GM04504 (cell line): ENCODE data around the gene MPC2.
A peak's percentile ranks its signal among the peaks of the same experiment; 100 is the strongest.

ENCODE experiments used
- DNase-seq: peaks from one replicate; pipeline ENCODE4 v3.0.0-alpha.2; 2012; ENCODE audit warnings: low read depth

Gene MPC2

GRCh38 chr1:167936930-167937708, at the start of gene MPC2:
Gene MPC2 (minus strand): TSS chr1:167937072. CDS start chr1:167935841, 1,231 bp downstream.
- peak; percentile 36 for DNase-seq

GRCh38 chr1:167984886-167985489, 48.1 kb upstream of the MPC2 start:
- no peak for DNase-seq

- DNase-seq: no peak
Measured at GRCh38 chr1:167983797-167984420, 47.0 kb upstream of the MPC2 start.

GRCh38 chr1:167981933-167982332, 45.1 kb upstream of the MPC2 start:
- DNase-seq: no peak

- no peak for DNase-seq
Measured at GRCh38 chr1:167977245-167977644, 40.4 kb upstream of the MPC2 start.

GRCh38 chr1:167974698-167975097, 37.8 kb upstream of the MPC2 start:
- no peak for DNase-seq

GRCh38 chr1:167973832-167974231, 37.0 kb upstream of the MPC2 start:
- no peak for DNase-seq

- no peak for DNase-seq
Measured at GRCh38 chr1:167968569-167968968, 31.7 kb upstream of the MPC2 start.

- no peak for DNase-seq
Measured at GRCh38 chr1:167966050-167966449, 29.2 kb upstream of the MPC2 start.

- DNase-seq: no peak
Measured at GRCh38 chr1:167964646-167965045, 27.8 kb upstream of the MPC2 start.

GRCh38 chr1:167957710-167958109, 20.8 kb upstream of the MPC2 start:
- DNase-seq: no peak

GRCh38 chr1:167955915-167956314, 19.0 kb upstream of the MPC2 start:
- no peak for DNase-seq

GRCh38 chr1:167950569-167950968, 13.7 kb upstream of the MPC2 start:
- no peak for DNase-seq

GRCh38 chr1:167949785-167950184, 12.9 kb upstream of the MPC2 start:
- no peak for DNase-seq

- no peak for DNase-seq
Measured at GRCh38 chr1:167947733-167948132, 10.9 kb upstream of the MPC2 start.

GRCh38 chr1:167943541-167943940, 6.7 kb upstream of the MPC2 start:
- no peak for DNase-seq

- no peak for DNase-seq
Measured at GRCh38 chr1:167940264-167940663, 3.4 kb upstream of the MPC2 start.

GRCh38 chr1:167938080-167938636, 1.3 kb upstream of the MPC2 start:
- no peak for DNase-seq

GRCh38 chr1:167937709-167938010, 788 bp upstream of the MPC2 start:
- no peak for DNase-seq

- peak; percentile 97 for DNase-seq
Measured at GRCh38 chr1:167936068-167936929, 573 bp downstream of the MPC2 start, which contains the start of gene DCAF6. Gene DCAF6 (plus strand): TSS chr1:167936683. CDS start chr1:167936912, 229 bp downstream.

GRCh38 chr1:167935216-167936067, 1.4 kb downstream of the MPC2 start:
- peak; percentile 19 for DNase-seq
